NCI-H146 treated with DMSO at 0.1 percent for 48 hours (cell line): ENCODE measurements around the gene MACROD1.

ENCODE experiments used
- DNase-seq: peaks from one replicate; lab custom pipeline; 2025; ENCODE audit not compliant: unreplicated experiment; lab: John Stamatoyannopoulos, UW

The MACROD1 gene

DNA sequence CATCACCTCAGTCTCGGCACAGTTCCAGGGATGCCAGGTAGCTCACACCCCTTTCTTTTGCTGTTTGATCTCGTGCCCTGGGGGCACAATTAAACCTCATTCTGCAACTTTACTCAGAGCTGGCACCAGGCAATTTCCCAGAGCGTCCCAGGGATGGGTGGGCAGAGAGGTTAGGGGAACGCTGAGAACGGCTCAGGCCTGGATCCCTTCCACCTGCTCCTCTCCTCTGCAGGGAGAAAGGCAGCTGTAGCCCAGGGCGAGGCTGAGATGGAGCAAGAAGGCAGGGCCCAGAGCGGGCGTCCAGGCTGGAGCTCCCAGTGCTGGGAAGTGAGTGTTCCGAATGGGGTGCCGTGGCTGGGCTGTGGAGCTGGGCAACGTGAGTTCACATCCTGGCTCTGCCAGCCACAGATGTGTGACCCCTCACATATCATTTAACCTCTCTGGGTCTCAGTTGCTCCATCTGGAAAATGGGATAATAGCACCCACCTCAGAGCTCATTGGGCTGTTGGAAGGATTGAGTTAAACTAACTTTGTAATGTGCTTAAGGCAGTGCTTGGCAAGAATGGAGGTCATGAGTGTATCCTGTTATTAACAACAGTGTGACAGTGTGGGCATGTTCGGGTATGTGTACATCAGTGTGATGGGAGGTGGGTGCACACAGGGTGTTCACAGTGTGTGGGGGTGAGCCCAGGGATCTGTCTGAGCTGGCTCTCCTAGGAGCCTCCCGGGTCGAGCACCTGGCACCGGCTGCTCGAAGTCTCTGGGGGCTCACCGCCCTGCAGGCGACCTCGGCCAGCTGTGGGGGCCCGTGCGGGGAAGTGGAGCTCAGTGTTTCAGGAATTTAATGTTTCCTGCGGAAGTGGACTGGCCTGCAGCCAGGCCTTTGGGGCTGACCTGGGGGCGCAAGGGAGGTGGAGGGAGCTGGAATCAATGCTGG lies 164.2 kb downstream of the MACROD1 start:
- DNase-seq, result no peak

DNA sequence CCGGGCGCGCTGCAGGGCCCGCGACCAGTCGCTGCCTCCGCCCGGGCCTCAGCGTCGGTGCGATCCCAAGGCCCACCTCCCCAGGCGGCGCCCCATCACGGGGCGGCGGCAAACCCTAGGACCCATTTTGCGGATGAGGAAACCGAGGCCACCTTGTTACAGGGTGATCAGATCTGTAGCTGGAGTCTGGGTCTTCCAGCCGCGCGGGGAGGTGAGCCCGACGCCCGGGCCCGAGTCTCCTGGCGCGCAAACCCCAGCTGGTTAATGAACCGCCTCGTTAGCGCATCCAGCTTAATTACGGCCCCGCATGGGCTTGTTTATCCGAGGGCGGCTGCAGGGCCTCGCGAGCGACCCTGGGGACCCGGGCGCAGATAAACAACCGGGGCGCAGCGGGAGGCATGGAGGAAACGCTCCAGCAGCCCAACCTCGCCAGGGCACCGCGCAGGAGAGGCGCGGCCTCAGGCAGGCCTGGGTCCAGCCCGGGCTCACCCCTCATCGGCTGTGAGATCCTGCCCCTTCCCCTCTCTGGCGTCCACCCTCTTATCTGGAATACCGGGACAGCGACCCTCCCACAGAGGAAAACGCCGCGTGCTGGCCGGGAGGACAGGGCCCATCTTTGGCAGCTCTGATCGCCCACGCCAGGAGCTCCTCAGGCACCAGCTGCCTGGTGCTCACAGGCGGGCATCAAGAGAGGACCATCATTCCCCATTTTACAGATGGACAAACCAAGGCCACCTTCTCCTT lies 165.0 kb downstream of the MACROD1 start:
- DNase-seq, result no peak

DNA sequence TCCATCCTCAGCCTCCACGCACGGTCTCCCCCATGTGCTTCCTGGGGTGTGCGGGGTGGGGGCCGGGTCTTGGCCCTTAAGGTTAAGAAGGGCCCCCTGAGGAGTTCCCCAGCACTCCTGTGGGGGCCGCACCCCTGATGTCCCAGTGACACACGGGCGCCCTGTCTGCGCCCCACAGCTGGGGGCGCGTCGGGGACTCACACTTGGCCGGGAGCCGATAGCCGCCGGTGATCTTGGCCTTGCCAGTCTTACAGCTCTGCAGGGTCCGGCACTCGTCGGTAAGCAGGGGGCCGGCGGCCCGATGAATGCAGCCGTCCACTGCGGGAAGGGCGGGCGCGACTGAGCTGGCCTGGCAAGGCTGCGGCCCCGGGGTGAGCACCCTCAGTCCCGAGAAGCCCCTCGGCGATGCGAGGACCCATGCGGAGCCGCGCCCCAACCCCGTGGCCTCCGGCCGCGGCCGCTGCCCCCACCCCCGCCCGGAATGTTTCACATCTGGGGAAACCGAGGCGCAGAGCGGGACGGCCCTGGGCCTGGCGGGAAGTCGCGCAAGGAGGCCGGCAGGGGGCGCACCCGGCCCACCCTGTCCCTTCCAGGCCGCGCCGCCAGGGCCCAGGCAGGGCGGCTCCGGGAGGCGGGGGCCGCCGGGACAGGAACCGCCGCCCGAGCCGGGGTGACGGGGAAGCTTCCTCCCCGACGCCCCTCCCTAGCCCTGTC lies 165.7 kb downstream of the MACROD1 start:
- DNase-seq, result no peak

DNA sequence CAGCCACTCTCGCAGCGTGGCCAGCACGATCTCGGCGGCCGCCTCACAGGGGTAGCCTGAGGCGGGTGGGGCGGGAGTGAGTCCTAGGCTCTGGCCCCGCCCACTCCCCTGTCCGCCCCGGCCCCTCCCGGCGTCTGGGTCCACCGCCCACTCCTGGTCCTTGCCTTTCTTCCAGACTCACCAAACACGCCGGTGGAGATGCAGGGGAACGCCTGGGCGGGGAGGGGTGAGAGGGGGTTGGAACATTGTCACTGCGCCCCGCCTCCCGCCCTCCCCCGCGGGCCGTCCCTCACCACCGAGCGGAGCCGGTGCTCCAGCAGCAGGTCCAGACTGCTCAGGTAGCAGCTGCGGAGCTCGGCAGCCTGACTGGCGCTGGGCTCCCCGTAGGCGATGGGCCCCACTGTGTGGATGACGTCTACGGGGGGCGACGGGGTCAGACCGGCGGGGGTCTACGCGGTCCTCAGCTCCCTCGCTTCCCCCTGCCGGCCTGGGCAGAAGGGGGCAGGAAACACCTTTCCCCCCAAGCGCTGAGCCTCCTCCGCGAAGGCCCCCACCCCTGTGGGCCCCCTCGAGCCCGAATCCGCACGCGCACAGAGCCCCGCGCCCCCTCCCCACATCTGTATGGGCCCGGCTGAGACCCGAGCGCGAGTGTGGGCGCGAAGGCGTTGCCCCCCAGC lies 166.4 kb downstream of the MACROD1 start:
- no peak for DNase-seq

DNA sequence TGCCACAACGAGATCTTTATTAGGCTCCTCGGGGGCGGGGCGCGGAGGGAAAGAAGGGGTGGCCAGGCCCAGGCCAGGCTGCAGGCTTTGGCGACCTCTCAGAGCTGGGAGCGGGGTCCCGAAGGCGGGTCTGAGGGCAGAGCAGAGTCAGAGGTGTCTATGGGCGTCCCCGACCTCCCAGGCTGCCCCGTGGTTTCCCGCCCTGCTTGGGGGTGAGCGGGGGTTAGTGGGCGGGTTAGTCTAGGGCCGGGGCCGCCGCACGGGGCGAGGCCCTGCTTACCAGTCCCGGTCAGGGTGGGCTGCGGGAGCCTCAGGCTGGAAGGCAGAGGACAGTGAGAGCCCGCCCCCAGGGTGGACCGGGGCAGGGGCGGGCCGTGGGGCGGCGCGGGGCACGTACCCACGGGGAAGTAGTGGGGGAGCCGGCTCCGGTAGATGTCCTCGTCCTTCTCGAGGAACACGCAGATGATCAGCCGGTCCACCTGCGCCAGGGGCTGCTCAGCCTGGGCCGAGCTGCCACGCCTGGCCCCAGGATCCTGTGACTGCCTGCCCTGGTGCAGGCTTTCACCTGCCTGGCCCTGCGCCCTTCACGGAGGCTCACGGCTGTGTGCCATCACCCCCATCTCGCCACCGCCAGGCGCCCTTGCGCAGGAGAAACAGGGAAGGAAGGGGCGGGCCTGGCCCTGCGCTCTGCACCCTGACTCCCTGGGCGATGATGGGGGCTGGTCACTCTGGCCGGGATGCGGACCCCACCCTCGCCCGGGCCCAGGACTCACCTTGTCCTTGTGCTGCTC lies 167.2 kb downstream of the MACROD1 start:
- DNase-seq, result no peak

DNA sequence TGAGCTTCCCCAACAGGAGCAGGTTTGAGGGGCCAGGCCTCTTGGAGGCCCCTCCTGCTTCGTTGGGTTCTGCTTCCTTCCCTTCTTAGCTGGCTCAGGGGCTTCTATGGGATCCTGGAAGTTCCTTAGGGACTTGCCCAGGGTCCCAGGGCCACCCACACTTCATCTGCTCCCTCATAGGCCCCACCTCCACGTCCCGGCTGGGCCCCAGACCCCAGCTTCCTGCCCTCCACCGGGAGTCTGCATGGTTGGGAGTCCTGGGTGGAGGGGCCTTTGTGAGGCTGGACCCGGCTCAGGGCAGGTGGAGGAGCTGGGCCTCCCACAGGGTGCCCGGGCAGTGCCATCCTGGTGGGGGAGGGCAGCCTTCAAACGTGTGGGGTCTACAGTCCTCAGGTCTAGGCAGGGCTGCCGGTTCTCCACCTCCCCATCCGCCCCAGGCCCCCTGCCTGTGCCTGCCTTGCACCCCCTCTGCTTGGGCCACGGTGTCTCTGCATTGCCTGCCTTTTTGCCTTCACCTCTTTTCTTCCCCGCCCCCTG lies 168.0 kb downstream of the MACROD1 start:
- no peak for DNase-seq

DNA sequence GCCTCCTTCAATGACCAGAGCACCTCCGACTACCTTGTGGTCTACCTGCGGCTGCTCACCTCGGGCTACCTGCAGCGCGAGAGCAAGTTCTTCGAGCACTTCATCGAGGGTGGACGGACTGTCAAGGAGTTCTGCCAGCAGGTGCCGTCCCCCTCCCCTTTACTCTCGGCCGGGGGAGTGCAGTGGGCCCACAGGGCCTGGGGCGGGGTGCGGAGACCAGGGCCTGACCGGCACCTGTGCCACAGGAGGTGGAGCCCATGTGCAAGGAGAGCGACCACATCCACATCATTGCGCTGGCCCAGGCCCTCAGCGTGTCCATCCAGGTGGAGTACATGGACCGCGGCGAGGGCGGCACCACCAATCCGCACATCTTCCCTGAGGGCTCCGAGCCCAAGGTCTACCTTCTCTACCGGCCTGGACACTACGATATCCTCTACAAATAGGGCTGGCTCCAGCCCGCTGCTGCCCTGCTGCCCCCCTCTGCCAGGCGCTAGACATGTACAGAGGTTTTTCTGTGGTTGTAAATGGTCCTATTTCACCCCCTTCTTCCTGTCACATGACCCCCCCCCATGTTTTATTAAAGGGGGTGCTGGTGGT lies 168.7 kb downstream of the MACROD1 start:
- DNase-seq, result no peak

DNA sequence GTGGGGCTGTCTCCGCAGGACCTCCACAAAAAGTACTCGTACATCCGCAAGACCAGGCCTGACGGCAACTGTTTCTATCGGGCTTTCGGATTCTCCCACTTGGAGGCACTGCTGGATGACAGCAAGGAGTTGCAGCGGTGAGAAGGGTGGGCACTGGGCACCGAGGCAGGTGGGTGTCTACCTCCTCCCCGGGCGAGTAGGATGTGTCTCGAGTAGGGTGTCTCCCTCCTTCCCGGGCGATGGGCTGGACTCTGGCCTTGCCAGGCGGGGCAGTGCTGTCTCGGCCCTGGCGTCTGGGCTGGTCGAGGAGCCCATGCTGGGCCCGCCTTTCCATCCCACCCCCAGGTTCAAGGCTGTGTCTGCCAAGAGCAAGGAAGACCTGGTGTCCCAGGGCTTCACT lies 169.4 kb downstream of the MACROD1 start:
- DNase-seq, result no peak

DNA sequence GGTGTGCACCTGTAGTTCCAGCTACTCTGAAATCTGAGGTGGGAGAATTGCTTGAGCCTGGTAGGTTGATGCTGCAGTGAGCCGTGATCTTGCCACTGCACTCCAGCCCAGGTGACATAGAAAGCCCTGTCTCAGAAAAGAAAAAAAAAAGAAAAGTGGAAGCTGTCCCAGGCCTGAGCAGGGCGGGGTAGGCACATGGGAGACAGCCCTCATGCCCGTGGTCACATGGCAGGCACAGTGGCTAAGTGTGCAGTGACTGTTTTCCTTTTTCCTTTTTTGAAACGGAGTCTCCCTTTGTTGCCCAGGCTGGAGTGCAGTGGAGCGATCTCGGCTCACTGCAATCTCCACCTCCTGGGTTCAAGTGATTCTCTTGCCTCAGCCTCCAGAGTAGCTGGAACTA lies 171.9 kb downstream of the MACROD1 start:
- DNase-seq, result no peak

DNA sequence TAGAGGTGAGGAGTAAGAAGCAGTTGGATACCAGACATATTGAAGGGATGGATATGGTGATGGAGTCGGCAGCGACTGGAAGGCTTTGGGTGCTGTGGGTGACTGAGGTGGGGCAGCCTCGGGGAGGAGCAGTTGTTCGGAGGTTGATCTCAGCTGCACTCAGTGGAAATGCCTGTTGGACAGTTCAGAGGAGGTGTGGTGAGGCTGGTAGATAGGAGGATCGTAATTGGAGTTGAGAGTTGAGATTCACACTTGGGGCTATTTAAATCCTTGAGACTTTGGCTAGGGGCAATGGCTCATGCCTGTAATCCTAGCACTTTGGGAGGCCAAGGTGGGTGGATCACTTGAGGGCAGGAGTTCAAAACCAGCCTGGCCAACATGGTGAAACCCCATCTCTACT lies 172.8 kb downstream of the MACROD1 start:
- DNase-seq, result no peak

DNA sequence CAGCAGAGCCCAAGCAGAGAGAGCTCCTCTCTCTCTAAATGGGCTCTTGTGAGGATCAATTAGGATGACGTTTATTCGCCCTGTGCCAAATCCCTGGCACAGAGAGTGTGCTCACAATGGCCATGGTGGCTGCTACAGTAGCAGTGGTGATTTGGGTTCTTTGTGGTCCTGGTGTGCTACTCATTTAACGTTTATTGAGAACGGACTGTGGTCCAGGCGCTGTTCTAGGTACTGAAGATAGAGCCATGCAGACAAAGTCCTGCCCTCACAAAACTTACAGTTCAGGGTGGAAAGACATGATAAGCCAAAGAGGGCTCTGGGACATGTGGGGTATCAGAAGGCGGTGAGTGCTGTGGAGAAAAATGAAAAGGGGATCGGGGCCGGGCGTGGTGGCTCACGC lies 174.4 kb downstream of the MACROD1 start:
- no peak for DNase-seq

DNA sequence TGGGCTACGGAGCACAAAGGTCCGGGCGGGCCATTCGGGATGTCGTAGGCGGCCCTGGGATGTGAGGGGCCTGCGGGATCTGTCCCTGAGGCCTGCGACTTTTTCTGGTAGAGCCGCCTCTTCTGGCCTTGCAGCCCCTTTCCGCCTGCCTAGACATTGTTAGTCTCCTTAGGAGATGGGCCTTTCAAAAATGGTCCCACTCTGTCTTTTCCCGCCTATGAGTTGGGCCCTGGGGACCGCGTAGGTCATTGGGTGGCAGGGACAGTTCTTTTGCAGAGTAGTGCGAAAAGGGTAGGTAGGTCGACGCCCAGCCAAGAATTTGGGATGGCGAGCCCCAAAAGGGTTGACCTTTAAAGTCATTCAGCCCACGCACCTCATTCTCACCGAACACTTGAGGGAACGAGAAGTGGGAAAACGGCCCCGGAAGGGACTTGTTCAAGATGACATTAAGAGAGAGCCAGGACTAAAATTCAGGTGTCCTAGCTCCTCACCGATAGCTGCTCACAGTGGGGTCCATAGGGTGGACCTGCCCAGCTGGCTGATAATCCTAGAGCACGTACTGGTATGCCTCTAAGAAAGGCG lies 178.9 kb downstream of the MACROD1 start:
- DNase-seq, result no peak

DNA sequence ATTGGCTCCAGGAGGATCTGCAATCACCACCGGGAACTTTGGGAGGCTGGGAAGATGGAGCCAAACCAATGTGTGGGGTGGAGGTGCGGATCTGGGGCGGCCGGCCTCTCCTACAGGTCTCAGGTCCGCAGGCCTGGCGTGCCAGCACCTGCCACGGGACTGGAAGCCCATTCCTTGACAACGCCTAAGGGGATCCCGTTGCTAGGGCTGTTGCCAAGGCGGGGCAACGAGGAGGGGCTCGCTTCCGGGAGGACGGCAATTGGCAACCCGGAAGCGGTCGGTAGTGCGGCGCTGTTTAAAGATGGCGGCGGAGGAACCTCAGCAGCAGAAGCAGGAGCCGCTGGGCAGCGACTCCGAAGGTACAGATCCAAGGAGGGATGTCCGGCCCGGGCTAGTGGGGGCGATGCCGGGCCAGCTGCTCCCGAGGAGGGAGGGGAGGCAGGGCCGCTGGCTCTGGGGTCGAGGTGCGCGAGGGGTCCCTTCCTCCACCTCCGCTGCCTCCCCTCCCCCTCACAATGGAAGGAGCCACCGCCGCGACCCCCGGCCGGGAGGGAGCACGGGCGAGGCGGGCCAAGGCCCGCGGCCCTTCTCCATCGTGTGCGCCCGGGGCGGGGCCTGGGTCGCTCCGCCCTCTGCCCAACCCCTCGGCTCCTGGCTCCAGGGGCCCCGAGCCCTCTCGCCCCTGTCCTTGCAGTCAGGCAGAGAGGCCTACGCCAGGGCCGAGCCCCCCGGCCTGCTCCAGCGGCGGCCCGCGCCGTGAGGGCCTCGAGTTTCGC lies 179.6 kb downstream of the MACROD1 start, which contains the start of gene OTUB1:
Gene OTUB1 (plus strand): TSS at position 283 of the 776 bp plus-strand sequence. CDS start 19 bp downstream, at position 302.
- DNase-seq, result peak; percentile 94

DNA sequence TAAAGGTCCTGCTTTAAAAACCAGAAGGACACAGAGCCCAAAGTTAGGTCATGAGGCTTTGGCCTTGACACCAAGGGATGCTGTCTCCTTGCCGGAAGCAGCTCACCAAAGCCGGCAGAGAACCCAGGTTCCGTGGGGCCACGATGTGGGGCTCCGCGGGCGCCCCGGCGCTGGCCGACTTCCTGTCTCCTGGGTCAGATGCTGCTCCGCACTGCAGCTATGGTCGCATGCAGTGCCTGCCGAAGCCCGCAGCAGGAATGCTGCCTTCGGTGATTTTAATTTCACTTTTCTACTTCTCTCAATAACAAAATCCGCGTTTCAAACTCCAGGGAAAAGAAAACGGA lies 180.1 kb downstream of the MACROD1 start:
- DNase-seq, result no peak

DNA sequence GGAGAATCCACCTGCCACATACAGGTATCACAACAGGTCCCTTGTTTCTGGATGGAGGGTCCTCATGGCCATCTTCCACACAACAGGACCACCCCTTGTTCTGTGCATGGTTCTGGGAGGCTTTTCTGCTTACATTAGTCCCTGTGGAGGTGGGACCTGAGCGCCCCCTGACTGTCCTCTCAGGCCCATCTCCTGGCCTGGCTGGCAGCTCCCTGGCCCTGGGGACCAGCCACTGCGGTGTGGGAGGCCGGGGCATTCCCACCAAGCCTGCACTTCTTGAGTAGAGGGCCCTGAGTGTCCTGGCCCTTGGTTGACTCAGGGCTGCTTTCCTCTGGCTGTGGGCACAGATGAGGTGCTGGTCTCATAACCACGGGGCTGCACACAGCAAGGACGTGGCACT lies 186.5 kb downstream of the MACROD1 start:
- DNase-seq, result no peak

DNA sequence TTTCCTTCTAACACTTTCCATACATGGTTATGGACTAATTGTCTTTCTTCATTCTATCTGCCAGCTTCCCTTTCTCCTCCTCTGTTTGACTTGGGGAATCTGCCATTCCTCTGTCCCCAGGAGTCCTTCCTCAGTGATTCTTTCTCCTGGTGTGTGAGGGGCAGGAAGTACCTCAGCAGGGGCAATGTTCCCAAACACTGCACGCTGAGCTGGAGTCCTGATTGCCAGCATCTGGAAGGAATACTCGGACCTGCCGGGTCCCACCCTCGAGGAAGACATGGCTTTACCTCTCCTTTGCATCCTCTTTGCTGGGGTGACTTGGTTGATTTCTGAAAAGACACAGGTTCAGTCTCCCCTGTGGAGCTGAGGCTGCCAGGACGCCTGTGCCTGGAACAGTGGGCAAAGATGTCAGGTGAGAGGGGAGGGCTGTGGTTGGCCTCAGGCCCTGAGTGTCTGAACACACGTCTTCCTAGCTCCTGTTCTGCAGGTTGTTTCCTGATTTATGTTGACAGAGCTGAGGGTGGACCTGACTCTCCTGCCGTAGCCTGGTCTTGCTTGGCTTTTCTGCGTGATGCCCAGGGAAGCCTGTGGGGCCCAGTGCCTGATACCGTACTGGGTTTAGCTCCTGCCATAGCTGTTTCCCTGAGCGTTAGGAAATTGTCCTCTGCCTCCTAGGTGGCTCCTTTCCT lies 187.2 kb downstream of the MACROD1 start:
- DNase-seq, result no peak

DNA sequence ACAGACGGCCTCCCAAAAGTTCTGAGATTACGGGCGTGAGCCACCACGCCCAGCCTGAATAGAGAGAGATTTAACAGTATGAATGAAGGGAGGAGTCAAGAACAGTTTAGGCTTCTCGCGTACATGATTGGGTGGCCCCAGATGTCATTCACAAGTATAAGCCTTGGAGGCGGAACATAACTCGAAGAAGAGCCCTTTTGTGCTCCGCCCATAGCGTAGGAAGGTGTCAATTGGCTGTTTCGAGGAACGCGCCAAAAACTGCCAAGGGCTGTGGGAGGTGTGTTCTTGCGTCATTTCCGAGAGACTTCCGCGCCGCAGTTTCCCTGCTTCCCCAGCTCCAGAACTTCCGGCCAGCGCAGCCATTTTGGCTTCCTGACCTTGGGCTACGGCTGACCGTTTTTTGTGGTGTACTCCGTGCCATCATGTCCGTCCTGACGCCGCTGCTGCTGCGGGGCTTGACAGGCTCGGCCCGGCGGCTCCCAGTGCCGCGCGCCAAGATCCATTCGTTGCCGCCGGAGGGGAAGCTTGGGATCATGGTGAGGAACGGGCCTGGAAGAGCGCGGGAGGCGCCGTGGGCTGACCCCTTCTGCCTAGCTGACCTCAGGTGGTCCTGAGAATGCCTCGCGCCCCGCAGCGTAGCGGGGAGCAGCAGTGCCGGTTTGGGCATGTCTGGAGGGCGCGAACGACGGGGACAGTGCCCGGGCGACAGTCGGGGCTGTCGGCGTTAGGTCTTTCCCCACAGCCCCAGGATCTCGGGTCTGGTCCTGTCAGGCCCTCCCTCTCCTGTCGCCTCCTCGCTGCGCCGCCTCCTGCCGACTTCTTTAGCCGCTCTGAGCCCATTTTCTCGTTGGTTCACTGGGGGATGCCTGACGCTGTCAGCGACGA lies 191.4 kb downstream of the MACROD1 start, which contains the start of gene COX8A:
Gene COX8A (plus strand): TSS at position 362 of the 885 bp plus-strand sequence. CDS start 61 bp downstream, at position 423.
- peak; percentile 98 for DNase-seq
